GM21390 (cell line): ENCODE results near the gene HMBS.
"Not testable (repeated sequence)": the region's sequence is repeated elsewhere in the genome, so short reads cannot be mapped to it uniquely, and the experiment has no call there.

Experiments used
- ATAC-seq: cut with Tn5 transposase; IDR thresholded peaks from one replicate; pipeline ENCODE4 v1.9.1; 2021; ENCODE audit not compliant: unreplicated experiment

Gene HMBS

DNA sequence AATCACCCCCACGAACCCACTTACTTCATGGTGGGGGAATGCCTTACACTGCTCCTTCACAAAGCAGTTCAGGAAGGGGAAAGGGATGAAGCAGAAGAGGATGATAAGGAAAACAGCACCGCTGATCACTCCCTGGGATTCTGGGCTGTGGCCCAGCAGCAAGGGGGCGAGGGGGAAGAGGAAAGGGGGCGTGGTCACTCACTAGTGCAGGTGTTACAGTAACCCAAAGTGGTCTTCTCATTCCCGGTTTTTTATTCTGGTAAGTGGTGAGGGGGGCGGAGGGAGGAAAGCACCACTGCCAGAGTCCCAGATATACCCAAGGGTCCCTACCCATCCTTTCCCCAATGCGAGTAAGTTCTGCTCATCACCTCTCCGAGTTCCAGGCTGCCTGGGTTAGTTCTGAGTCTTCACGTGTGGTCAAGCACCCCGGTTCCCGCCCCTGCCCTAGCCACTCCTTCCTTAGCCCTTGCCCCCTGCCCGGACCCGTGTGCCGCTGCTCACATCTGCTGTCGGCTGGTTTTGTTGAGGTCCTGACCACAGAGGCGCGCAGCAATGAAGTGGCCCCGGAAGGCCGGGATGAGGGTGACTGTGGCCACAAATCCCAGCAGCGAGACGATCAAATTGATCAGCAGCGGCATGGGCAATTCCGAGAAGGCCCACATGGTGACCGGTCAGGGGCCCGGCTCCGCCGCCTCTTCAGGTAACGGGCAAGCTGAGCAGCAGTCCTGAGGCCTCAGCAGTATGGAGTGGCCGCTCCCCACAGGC is 16.5 kb downstream of the HMBS start:
- ATAC-seq, result peak; percentile 24

GRCh38 chr11:119101759-119102423 is 17.2 kb downstream of the HMBS start, which contains the start of gene DPAGT1:
TSS of gene DPAGT1 (minus strand) at chr11:119101853. CDS start at chr11:119101655, 198 bp downstream.
- ATAC-seq, result peak; percentile 71

GRCh38 chr11:119103161-119103664 is 18.5 kb downstream of the HMBS start:
- ATAC-seq, result not testable (repeated sequence)

GRCh38 chr11:119103793-119104192 is 19.1 kb downstream of the HMBS start:
- no peak for ATAC-seq

DNA sequence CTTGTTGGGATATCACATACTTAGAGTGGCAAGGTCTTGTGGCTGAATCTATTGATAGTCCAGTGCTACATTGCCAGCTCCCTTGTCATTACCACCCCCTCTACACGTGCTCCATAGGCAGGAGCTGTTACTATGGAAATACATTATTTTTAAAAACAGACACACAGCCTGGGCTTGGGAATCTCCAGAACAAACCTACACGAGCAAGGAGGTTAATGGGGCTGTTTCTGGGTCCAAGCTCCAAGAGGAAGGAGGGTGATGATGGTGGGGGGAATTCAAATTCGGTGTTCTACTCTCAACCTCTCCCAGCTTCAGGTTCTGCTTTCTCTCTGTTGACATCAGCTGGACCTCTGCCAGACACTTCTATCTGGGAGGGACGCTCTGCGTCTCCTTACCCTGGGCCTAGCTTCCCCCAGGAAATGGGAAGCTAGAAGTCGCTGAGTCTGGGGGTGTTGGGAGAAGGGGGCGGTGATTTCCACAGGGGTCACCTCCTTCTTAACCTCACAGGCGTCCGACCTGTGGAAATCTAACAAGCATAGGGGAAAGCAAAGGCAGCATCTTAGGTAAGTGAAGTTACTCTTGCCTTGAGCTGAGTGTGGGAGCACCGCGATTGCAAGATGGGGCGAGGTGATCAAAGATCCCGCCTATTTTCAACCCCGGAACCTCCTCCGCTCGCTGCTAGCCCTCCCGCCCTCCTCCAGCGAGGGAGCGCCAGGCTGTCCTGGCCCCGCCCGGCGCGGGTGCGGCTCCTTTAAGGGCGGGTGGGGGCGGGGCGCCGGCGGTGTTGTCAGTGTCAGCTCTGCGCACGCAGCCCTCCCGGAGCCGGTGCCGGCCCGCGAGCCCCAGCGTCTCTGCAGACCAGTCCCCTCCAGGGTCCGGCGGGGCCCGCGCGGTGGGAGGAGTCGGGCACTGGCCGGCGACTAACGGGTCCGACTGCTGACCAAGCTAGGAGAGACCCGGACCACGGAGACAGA is 22.2 kb downstream of the HMBS start, which contains the start of gene C2CD2L:
Gene C2CD2L, plus strand, starts transcription at position 781 of the 974 bp plus-strand sequence. CDS start 398 bp downstream, outside the sequence.
- ATAC-seq, result peak; percentile 74

DNA sequence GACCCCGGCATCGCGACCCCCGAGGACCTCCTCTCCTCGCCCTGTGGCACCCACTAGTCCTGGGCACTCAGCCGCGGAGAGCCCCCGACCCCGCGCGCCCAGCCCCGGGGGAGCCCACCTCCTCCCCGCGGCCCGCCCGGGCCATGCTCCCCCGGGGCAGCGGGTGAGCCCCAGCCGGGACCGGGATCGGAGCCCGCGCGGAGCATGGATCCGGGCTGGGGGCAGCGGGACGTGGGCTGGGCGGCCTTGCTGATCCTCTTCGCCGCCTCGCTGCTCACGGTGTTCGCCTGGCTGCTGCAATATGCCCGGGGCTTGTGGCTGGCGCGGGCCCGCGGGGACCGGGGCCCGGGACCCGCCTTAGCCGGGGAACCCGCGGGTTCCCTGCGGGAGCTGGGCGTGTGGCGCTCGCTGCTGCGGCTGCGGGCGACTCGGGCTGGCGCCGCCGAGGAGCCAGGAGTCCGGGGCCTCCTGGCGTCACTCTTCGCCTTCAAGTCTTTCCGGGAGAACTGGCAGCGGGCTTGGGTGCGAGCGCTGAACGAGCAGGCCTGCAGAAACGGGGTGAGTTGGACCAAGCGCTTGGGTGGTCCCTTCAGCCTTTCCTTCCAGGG is 23.0 kb downstream of the HMBS start:
- peak; percentile 24 for ATAC-seq

GRCh38 chr11:119108146-119108856 is 23.6 kb downstream of the HMBS start:
- no peak for ATAC-seq

GRCh38 chr11:119108857-119109221 is 24.2 kb downstream of the HMBS start:
- no peak for ATAC-seq

DNA sequence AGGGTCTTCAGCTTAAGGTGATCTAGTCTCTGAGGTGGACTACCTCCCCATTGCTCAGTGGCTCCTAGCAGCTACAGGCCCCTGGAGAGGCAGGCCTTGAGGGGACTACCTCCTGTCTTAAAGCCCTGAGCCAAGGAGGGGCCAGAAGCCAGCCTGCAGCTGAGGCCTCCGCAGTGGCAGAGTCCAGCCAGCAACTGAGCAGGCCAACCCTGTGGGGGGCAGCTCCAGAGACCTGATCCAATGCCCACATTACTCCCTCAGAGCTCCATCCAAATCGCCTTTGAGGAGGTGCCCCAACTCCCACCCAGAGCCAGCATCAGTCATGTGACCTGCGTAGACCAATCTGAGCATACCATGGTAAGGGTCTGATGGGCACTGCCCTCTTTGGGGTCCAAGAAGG is 25.2 kb downstream of the HMBS start:
- no peak for ATAC-seq

DNA sequence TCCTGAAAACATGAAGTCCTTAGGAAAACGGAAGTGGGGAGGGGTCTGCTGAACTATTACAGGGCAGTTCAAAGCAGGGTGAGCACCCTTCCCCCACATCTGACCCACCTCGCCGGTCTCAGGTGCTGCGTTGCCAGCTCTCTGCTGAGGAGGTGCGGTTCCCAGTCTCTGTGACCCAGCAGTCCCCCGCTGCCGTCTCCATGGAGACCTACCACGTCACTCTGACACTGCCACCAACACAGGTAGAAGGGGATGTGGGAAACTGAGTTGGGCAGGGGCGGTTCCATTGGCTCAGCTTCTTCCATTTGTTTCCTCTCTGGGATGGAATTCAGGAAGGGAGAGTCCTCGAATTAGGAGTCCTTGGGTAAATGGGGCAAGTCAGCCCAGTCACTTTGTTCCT is 25.8 kb downstream of the HMBS start:
- no peak for ATAC-seq

GRCh38 chr11:119111361-119111925 is 26.8 kb downstream of the HMBS start:
- ATAC-seq, result no peak

GRCh38 chr11:119112314-119113020 is 27.8 kb downstream of the HMBS start:
- no peak for ATAC-seq

GRCh38 chr11:119113716-119114115 is 29.0 kb downstream of the HMBS start:
- no peak for ATAC-seq

DNA sequence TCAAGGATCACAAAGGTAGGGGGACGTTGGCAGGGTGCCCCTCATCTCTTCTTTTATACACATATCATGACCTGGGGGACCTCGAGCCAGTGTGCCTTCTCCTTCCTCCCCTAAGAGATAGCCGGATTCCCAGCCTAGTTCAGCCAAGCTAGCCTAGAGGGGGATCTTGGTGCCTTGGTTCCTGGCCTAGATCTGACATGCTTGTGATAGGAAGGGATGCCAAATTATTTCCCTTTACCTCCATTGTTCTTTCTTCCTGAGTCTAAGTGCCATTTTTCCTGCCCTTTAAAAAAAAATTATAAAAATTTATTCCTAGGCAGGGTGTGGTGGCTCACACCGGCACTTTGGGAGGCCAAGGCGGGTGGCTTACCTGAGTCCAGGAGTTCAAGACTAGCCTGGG is 29.7 kb downstream of the HMBS start:
- no peak for ATAC-seq

DNA sequence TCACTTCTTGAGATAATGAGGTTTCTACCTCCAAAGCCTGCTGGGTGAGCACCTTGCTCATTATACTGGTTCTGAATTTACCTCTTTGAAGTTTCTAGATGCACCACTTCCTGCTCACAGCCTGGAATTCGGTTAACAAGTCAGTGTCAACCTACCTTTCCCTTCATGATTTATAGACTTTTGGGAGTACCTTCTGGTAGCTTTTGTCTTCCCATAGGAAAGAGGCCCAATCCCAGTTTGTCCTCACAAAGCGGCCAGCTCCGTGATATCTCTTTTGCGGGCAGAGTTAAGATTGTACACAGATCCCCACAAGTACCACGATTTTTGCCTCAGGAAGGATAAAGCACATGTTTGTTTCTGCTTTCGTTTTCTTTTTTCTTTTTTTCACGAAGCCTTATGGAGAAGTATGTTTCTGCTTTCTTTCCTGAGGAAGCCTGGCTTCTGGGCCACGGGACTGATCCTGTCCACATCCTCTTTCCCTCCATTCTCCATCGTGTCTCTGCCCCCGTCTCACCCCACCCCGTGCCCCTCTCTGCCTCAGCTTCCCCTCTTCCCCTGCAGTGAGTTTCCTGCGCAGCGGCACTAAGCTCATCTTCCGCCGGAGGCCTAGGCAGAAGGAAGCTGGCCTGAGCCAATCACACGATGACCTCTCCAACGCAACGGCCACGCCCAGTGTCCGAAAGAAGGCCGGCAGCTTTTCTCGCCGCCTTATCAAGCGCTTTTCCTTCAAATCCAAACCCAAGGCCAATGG is 31.0 kb downstream of the HMBS start:
- ATAC-seq, result no peak

DNA sequence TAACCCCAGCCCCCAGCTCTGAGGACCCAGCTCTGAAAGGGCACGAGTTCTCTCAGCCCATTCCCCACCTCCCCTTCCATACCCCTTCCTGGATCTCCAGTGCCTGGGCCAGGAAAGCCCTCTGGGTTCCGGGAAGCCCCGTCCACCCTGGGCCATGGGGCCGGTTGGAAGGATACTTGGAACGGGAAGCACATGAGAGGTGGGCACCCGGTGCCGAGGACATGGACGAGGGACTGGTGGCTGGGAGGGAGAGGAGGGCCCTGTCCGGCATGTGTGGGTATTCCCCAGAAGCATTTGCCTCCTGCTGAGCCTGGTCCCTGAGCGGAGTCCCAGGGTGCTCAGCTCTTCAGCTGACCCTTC is 31.5 kb downstream of the HMBS start:
- ATAC-seq, result no peak

DNA sequence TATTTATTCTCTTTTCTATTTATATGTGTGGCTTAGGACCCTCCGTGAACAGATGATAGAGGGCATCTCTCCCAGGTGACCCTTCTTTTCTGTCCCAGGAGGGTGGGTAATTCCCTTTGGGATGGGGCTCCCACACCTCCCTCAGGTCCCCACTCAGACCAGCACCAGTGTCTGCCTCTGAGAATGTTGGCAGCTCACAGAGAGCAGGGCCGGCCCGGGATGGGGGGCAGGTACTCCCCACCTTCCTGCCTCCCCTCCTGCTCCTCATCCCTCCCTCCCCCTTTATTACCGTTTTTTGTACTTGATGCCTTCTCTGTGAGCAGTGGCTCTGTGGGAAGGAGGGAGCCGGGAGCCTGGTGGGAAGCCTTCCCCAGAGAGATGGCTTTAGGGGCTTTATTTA is 31.9 kb downstream of the HMBS start:
- no peak for ATAC-seq

GRCh38 chr11:119117004-119117706 is 32.5 kb downstream of the HMBS start:
- ATAC-seq, result no peak
